ENCODE measurements around the gene SERPINB2.
"Not testable (repeated sequence)": the region's sequence is repeated elsewhere in the genome, so short reads cannot be mapped to it uniquely, and the experiment has no call there.

The SERPINB2 gene

GRCh38 chr18:63924551-63924950 is 37.0 kb downstream of the SERPINB2 start:
- H3K79me1 ChIP-seq (ENCODE audit: low read length), result no peaks in the 10 kb centered on the region
- H3K36me3 ChIP-seq (ENCODE audit: control insufficient read depth, insufficient read depth, low read length), result no peaks in the 10 kb centered on the region
- no peak overlapping the region for H2BK15ac ChIP-seq (replicated peaks; ENCODE audit: low read depth)
- H4K8ac ChIP-seq (ENCODE audit: low read depth, low read length), result no peak overlapping the region
- no peak for DNase-seq
- H3K4ac ChIP-seq (ENCODE audit: low read depth, low read length), result no peak overlapping the region
- H2BK5ac ChIP-seq (ENCODE audit: low read length), result no peak overlapping the region
- H3K56ac ChIP-seq (ENCODE audit: low read length), result no peak overlapping the region
- H3K23ac ChIP-seq (ENCODE audit: low read length), result no peak overlapping the region
- H3K79me2 ChIP-seq (ENCODE audit: control insufficient read depth, insufficient read depth, low read length), result no peaks in the 10 kb centered on the region
- H2AK5ac ChIP-seq (ENCODE audit: low read length), result no peak overlapping the region
- no peak overlapping the region for H3K27ac ChIP-seq (ENCODE audit: low read depth, low read length)
- no peak overlapping the region for H3K18ac ChIP-seq (ENCODE audit: low read length)
- no peak overlapping the region for H3K4me3 ChIP-seq (ENCODE audit: low read length)
- no peak overlapping the region for H3K9ac ChIP-seq (ENCODE audit: low read length)
- no peak overlapping the region for H4K5ac ChIP-seq (ENCODE audit: low read length)
- H2BK120ac ChIP-seq (ENCODE audit: low read depth, low read length), result no peak overlapping the region
- WGBS (ENCODE audit: extremely low coverage, insufficient coverage, low lambda C conversion rate), result no CpG with 5 or more reads among the region's 1 CpG
- no peak overlapping the region for H3K4me2 ChIP-seq (ENCODE audit: low read length)
- H3K27me3 ChIP-seq (ENCODE audit: insufficient read depth, low read length, poor library complexity), result no peaks in the 10 kb centered on the region
- no peaks in the 10 kb centered on the region for H3K4me1 ChIP-seq (ENCODE audit: control insufficient read depth, low read depth, low read length)

DNA sequence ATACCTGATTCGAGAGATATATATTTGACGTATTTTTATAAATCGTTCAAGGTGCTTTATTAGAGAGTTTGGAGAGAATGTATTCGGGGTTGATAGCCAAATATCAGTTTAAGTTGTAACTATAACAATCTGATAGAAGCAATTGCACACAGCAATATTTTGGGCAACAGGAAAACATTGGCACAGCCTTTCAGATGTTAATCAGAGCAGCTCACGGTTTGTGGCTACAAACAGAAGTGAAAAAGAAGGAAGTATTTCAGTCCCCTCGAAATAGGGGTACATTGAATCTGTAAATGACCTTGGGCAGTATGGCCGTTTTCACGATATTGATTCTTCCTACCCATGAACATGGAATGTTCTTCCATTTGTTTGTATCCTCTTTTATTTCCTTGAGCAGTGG is 40.8 kb downstream of the SERPINB2 start:
- H3K27me3 ChIP-seq (ENCODE audit: insufficient read depth, low read length, poor library complexity), result no peaks in the 10 kb centered on the region
- H4K8ac ChIP-seq (ENCODE audit: low read depth, low read length), result no peak overlapping the region
- 100% methylated on average over 4 of the region's 8 CpGs for WGBS (ENCODE audit: extremely low coverage, insufficient coverage, low lambda C conversion rate)
- H3K23ac ChIP-seq (ENCODE audit: low read length), result no peak overlapping the region
- no peak overlapping the region for H2BK120ac ChIP-seq (ENCODE audit: low read depth, low read length)
- H3K4me2 ChIP-seq (ENCODE audit: low read length), result no peak overlapping the region
- DNase-seq, result no peak
- H3K4me1 ChIP-seq (ENCODE audit: control insufficient read depth, low read depth, low read length), result no peaks in the 10 kb centered on the region
- no peak overlapping the region for H3K56ac ChIP-seq (ENCODE audit: low read length)
- H3K4me3 ChIP-seq (ENCODE audit: low read length), result no peak overlapping the region
- H3K36me3 ChIP-seq (ENCODE audit: control insufficient read depth, insufficient read depth, low read length), result no peaks in the 10 kb centered on the region
- no peak overlapping the region for H3K4ac ChIP-seq (ENCODE audit: low read depth, low read length)
- no peak overlapping the region for H3K9ac ChIP-seq (ENCODE audit: low read length)
- no peak overlapping the region for H4K5ac ChIP-seq (ENCODE audit: low read length)
- H3K79me1 ChIP-seq (ENCODE audit: low read length), result no peaks in the 10 kb centered on the region
- H2AK5ac ChIP-seq (ENCODE audit: low read length), result no peak overlapping the region
- H3K18ac ChIP-seq (ENCODE audit: low read length), result no peak overlapping the region
- no peak overlapping the region for H2BK15ac ChIP-seq (replicated peaks; ENCODE audit: low read depth)
- H3K79me2 ChIP-seq (ENCODE audit: control insufficient read depth, insufficient read depth, low read length), result no peaks in the 10 kb centered on the region
- H3K27ac ChIP-seq (ENCODE audit: low read depth, low read length), result no peak overlapping the region
- no peak overlapping the region for H2BK5ac ChIP-seq (ENCODE audit: low read length)

- H3K79me1 ChIP-seq (ENCODE audit: low read length); H3K9ac ChIP-seq (ENCODE audit: low read length); H3K27me3 ChIP-seq (ENCODE audit: insufficient read depth, low read length, poor library complexity); H3K4me3 ChIP-seq (ENCODE audit: low read length); H3K56ac ChIP-seq (ENCODE audit: low read length); H4K5ac ChIP-seq (ENCODE audit: low read length); H3K4me1 ChIP-seq (ENCODE audit: control insufficient read depth, low read depth, low read length); H2BK5ac ChIP-seq (ENCODE audit: low read length); H3K79me2 ChIP-seq (ENCODE audit: control insufficient read depth, insufficient read depth, low read length); H3K4me2 ChIP-seq (ENCODE audit: low read length); H4K8ac ChIP-seq (ENCODE audit: low read depth, low read length); H2AK5ac ChIP-seq (ENCODE audit: low read length); H3K18ac ChIP-seq (ENCODE audit: low read length); DNase-seq; H3K27ac ChIP-seq (ENCODE audit: low read depth, low read length); H3K23ac ChIP-seq (ENCODE audit: low read length); H3K4ac ChIP-seq (ENCODE audit: low read depth, low read length); H3K36me3 ChIP-seq (ENCODE audit: control insufficient read depth, insufficient read depth, low read length); H2BK120ac ChIP-seq (ENCODE audit: low read depth, low read length); H2BK15ac ChIP-seq (replicated peaks; ENCODE audit: low read depth): not testable (repeated sequence)
Measured at GRCh38 chr18:63929369-63929768, 41.9 kb downstream of the SERPINB2 start.

- Histone ChIP-seq H4K5ac (ENCODE audit: low read length) (no peak overlapping the region), H3K79me1 (ENCODE audit: low read length) (no peaks in the 10 kb centered on the region), H3K56ac (ENCODE audit: low read length) (no peak overlapping the region), H3K27me3 (ENCODE audit: insufficient read depth, low read length, poor library complexity) (no peaks in the 10 kb centered on the region), H3K4me3 (ENCODE audit: low read length) (no peak overlapping the region), H3K4me1 (ENCODE audit: control insufficient read depth, low read depth, low read length) (no peaks in the 10 kb centered on the region), H3K79me2 (ENCODE audit: control insufficient read depth, insufficient read depth, low read length) (no peaks in the 10 kb centered on the region), H3K4me2 (ENCODE audit: low read length) (no peak overlapping the region), H2BK120ac (ENCODE audit: low read depth, low read length) (no peak overlapping the region), H2AK5ac (ENCODE audit: low read length) (no peak overlapping the region), H3K36me3 (ENCODE audit: control insufficient read depth, insufficient read depth, low read length) (no peaks in the 10 kb centered on the region), H3K18ac (ENCODE audit: low read length) (no peak overlapping the region), H3K4ac (ENCODE audit: low read depth, low read length) (no peak overlapping the region), H3K27ac (ENCODE audit: low read depth, low read length) (no peak overlapping the region), H2BK15ac (replicated peaks; ENCODE audit: low read depth) (no peak overlapping the region), H3K9ac (ENCODE audit: low read length) (no peak overlapping the region), H2BK5ac (ENCODE audit: low read length) (no peak overlapping the region), H4K8ac (ENCODE audit: low read depth, low read length) (no peak overlapping the region), H3K23ac (ENCODE audit: low read length) (no peak overlapping the region)
- WGBS (ENCODE audit: extremely low coverage, insufficient coverage, low lambda C conversion rate), result no CpG with 5 or more reads among the region's 3 CpGs
- no peak for DNase-seq
Measured at GRCh38 chr18:63930773-63931354, 43.4 kb downstream of the SERPINB2 start.

DNA sequence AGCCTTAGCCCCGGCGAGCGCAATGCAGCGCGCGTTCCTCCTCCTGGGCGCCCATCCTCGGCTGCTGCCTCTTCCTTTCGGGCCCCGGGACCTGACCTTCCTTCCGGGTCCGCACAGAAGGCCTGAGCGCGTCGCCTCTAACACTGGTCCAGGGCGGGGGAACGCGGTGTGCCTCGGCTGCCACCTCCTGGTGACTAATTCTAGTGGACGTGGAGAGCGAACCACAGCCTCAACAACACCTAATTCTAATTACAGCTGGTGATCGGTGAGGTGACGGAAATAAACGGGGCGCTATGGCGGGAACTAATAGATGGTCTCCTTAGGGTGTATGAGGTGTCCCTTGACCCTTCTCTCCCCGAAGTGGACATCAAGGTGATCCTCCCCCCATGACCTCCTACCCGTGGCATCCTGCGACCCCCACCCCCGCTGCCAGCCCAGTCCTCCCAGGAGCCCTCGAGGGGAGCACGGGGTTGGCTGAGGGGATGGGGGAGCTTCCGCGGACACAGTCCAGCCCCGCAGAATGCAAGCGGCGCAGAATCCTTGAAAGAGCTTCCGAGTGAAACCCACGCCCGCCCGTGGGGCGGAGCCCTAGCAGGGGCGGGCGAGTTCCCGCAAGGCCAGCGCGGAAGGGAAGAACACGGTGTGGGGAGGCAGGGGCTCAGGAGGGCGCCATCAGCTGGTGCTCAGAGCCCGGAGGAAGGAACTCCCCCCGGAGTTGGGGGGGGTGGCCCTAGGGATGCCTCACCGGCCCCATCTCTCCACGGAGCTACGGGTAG is 48.8 kb downstream of the SERPINB2 start:
- Histone ChIP-seq H4K8ac (ENCODE audit: low read depth, low read length) (no peak overlapping the region), H3K56ac (ENCODE audit: low read length) (peak overlapping the region; percentile 79), H4K5ac (ENCODE audit: low read length) (no peak overlapping the region), H2AK5ac (ENCODE audit: low read length) (no peak overlapping the region), H3K4ac (ENCODE audit: low read depth, low read length) (no peak overlapping the region), H3K4me3 (ENCODE audit: low read length) (peak overlapping the region; percentile 51), H3K4me2 (ENCODE audit: low read length) (peak overlapping the region; percentile 95), H3K23ac (ENCODE audit: low read length) (no peak overlapping the region), H2BK15ac (replicated peaks; ENCODE audit: low read depth) (no peak overlapping the region), H3K27me3 (ENCODE audit: insufficient read depth, low read length, poor library complexity) (no peaks in the 10 kb centered on the region), H2BK120ac (ENCODE audit: low read depth, low read length) (no peak overlapping the region), H3K4me1 (ENCODE audit: control insufficient read depth, low read depth, low read length) (no peaks in the 10 kb centered on the region), H3K79me1 (ENCODE audit: low read length) (no peaks in the 10 kb centered on the region), H3K36me3 (ENCODE audit: control insufficient read depth, insufficient read depth, low read length) (no peaks in the 10 kb centered on the region), H3K18ac (ENCODE audit: low read length) (peak overlapping the region; percentile 19), H3K9ac (ENCODE audit: low read length) (peak overlapping the region; percentile 63), H3K27ac (ENCODE audit: low read depth, low read length) (no peak overlapping the region), H3K79me2 (ENCODE audit: control insufficient read depth, insufficient read depth, low read length) (no peaks in the 10 kb centered on the region), H2BK5ac (ENCODE audit: low read length) (no peak overlapping the region)
- WGBS (ENCODE audit: extremely low coverage, insufficient coverage, low lambda C conversion rate), result no CpG with 5 or more reads among the region's 54 CpGs
- DNase-seq, result peak; percentile 92

Measured in mesendoderm (in vitro differentiated cells).